Mammary epithelial cell (primary cell): Measurements from ENCODE around the gene TSPAN32.

Experiments used
- CTCF ChIP-seq, 2 donors: IDR thresholded peaks in 1 of 2; conservative IDR thresholded peaks in 1 of 2; 2 replicates each; pipeline ENCODE4 v1.5.1; 2011 to 2012; ENCODE audit warnings: inconsistent platforms in 2 of 2, low read length in 2 of 2, mild to moderate bottlenecking in 2 of 2, control low read depth in 1 of 2, low read depth in 1 of 2; ENCODE audit not compliant: insufficient read depth in 1 of 2; ENCODE audit errors: extremely low read depth in 1 of 2
- EZH2 ChIP-seq: IDR thresholded peaks from 2 replicates; pipeline ENCODE4 v1.6.1; 2012; ENCODE audit warnings: low read length, inconsistent platforms, borderline replicate concordance

GRCh38 chr11:2300290-2300935 lies 1.4 kb upstream of the TSPAN32 start:
- no peak for TF ChIP-seq EZH2
- no peak for TF ChIP-seq CTCF (conservative IDR thresholded peaks at IDR 0.05 in 1 of 2, IDR thresholded peaks at IDR 0.05 in 1 of 2; ENCODE audit: extremely low read depth in 1 of 2, insufficient read depth in 1 of 2, low read depth in 1 of 2, low read length in 2 of 2)
